Heart left ventricle (tissue), 13 donors: ENCODE measurements around the gene FAM89A.

Source experiments
- POLR2A ChIP-seq, 2 donors: fragments of 450-650 bp; IDR thresholded peaks; one replicate each; pipeline ENCODE4 v1.6.1; 2017; ENCODE audit warnings: antibody characterized with exemption in 2 of 2, mild to moderate bottlenecking in 2 of 2, moderate library complexity in 2 of 2
- TF ChIP-seq, protein P1 (sequence below), 12 donors: fragments of 200-600 bp; sonication (generic) in 4 of 12; IDR thresholded peaks; one replicate each; pipeline versions ENCODE4 v1.5.0 to v1.8.0; 2018 to 2022; ENCODE audit warnings: antibody characterized with exemption in 12 of 12, mild to moderate bottlenecking in 5 of 12
- donor health status: ischemic (EF 13 %, LVEDD 7.1; RV severe dilation, severe dysfunction).
- donor health status: DM: no; HTN: yes; CAD: no.
- donor health status: DM: no; HTN: no; CAD: no.
- donor health status: ischemic (EF 25% LVEDD 6.9; RV normal size, moderate dysfunction).
- donor health status: ischemic (EF 25% LVEDD 5.7; RV mildly dilated, moderate dysfunction).
- donor health status: ischemic (EF 35%, LVEDD 5.7; RV mildly dilated, moderate dysfunction).
- donor health status: nonischemic (EF 11% LVEDD 7.7; RV severe dilation, severe dysfunction).
- donor health status: DM: yes; HTN: yes; CAD: no.
- donor health status: PGD.
- donor health status: ischemic (EF 29% LVEDD 5.4; RV normal size, mild dysfunction).
- donor health status: nonischemic (EF 23%, LVEDD 6.1; RV moderate dilation, normal function).

DNA sequence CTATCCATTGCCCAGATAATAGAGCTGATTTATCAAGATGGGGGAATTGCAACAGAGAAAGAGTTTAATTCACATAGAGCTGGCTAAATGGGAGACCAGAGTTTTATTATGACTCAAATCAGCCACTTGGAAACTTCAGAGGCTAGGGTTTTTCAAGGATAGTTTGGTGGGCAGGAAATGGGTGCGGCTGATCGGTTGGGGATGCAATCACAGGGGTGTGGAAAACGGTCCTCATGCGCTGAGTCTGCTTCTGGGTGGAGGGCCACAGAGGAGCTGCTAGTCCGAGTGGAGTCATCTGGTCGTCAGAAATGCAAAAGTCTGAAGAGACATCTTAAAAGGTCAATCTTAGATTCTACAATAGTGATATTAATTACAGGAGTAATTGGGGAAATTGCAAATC lies 32.0 kb upstream of the FAM89A start:
- TF ChIP-seq, protein P1, sequence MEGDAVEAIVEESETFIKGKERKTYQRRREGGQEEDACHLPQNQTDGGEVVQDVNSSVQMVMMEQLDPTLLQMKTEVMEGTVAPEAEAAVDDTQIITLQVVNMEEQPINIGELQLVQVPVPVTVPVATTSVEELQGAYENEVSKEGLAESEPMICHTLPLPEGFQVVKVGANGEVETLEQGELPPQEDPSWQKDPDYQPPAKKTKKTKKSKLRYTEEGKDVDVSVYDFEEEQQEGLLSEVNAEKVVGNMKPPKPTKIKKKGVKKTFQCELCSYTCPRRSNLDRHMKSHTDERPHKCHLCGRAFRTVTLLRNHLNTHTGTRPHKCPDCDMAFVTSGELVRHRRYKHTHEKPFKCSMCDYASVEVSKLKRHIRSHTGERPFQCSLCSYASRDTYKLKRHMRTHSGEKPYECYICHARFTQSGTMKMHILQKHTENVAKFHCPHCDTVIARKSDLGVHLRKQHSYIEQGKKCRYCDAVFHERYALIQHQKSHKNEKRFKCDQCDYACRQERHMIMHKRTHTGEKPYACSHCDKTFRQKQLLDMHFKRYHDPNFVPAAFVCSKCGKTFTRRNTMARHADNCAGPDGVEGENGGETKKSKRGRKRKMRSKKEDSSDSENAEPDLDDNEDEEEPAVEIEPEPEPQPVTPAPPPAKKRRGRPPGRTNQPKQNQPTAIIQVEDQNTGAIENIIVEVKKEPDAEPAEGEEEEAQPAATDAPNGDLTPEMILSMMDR (IDR thresholded peaks at IDR 0.05), result no peak
- TF ChIP-seq POLR2A (IDR thresholded peaks at IDR 0.05), result no peak
